ENCODE data around the gene NCLN. TPM values are rescaled to one million over a fixed set of nuclear protein-coding genes. Genes with fewer than 3 reads are reported as not detected.
A peak's percentile ranks its signal among the peaks of the same experiment; 100 is the strongest.
"Not testable (repeated sequence)": the region's sequence is repeated elsewhere in the genome, so short reads cannot be mapped to it uniquely, and the experiment has no call there.

The NCLN gene
- total RNA-seq, 1 donor from 2014 or later: 90.0 TPM

GRCh38 chr19:3196933-3197205 is 11.1 kb downstream of the NCLN start:
- DNase-seq (ENCODE audit: extremely low read depth, low read depth, low spot score): no peak

DNA sequence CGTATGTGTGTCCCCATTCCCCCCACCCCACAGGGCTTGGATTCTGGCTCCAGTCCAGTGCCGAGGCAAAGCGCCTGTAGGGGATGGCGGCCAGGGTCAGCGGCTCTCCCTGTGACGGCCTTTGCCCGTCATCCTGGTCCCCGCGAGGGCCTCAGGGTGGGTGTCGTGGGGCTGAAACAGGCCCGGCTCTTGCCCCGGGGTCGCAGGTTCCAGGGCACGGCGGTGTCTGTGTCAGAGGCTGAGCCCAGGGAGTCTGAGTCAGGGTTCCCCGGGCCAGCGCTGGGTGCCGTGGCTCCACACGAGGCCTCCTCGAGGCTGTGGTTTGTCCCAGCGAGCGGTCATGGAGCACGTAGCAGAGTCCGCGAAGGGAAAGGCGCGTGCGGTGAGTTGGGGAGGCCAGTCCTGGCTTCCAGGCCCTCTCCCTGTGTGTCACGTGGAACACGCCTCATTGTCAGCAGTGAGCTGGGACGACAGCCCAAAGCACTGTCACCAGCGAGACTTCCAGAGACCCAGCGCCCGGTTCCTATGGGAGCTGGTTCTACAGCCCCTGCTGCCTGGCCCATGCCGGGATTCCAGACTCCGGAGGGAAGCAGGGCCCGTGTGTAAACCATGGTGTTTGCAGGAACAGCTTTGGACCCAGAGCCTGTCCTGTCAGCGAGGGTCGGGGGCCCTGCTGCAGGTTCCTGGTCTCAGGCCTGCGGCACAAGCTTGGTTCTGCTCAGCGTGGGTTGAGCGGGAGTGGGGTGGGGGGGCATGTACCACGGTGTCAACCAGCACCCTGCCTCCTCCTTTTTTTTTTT is 13.4 kb downstream of the NCLN start:
- no peak for DNase-seq (ENCODE audit: extremely low read depth, low read depth, low spot score)

GRCh38 chr19:3201072-3201700 is 15.5 kb downstream of the NCLN start:
- no peak for DNase-seq (ENCODE audit: extremely low read depth, low read depth, low spot score)

- DNase-seq (ENCODE audit: extremely low read depth, low read depth, low spot score): no peak
These were observed 16.2 kb downstream of the NCLN start for GRCh38 chr19:3201911-3202310.

DNA sequence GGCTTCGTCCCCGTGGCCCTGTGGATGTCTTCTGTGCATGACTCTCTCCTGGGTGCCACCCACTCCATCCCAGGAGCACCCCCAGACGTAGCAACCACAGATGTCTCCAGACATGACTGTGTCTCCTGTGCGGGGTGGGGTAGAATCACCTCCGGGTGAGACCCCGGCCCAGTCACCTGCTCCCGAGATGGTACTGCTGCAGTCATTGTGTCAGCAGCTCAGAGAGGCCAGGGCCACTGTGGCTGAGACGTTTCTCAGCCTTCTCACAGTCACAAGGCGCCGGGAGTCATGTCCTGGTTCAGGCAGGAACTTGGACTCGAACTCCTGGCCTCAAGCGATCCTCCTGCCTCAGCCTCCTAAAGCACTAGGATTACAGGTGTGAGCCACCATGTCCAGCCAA is 16.6 kb downstream of the NCLN start:
- no peak for DNase-seq (ENCODE audit: extremely low read depth, low read depth, low spot score)

DNA sequence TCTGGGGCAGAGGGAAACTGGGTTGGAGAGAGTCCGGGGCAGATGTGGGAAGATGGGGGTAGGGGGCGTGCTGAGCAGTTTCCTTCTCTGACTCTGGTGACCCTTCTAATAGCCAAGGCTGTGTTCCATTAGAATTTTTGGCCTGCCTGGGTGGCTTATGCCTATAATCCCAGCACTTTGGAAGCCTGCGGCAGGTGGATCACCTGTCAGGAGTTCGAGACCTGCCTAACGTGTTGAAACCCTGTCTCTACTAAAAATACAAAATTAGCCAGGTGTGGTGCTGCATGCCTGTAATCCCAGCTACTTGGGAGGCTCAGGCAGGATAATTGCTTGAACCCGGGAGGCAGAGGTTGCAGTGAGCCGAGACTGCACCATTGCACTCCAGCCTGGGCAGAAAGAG is 17.2 kb downstream of the NCLN start:
- DNase-seq (ENCODE audit: extremely low read depth, low read depth, low spot score): not testable (repeated sequence)

- no peak for DNase-seq (ENCODE audit: extremely low read depth, low read depth, low spot score)
These were observed 18.3 kb downstream of the NCLN start for GRCh38 chr19:3203805-3204645.

- no peak for DNase-seq (ENCODE audit: extremely low read depth, low read depth, low spot score)
These were observed 19.0 kb downstream of the NCLN start for GRCh38 chr19:3204646-3205275.

- DNase-seq (ENCODE audit: extremely low read depth, low read depth, low spot score): no peak
These were observed 20.7 kb downstream of the NCLN start for GRCh38 chr19:3206216-3206953.

DNA sequence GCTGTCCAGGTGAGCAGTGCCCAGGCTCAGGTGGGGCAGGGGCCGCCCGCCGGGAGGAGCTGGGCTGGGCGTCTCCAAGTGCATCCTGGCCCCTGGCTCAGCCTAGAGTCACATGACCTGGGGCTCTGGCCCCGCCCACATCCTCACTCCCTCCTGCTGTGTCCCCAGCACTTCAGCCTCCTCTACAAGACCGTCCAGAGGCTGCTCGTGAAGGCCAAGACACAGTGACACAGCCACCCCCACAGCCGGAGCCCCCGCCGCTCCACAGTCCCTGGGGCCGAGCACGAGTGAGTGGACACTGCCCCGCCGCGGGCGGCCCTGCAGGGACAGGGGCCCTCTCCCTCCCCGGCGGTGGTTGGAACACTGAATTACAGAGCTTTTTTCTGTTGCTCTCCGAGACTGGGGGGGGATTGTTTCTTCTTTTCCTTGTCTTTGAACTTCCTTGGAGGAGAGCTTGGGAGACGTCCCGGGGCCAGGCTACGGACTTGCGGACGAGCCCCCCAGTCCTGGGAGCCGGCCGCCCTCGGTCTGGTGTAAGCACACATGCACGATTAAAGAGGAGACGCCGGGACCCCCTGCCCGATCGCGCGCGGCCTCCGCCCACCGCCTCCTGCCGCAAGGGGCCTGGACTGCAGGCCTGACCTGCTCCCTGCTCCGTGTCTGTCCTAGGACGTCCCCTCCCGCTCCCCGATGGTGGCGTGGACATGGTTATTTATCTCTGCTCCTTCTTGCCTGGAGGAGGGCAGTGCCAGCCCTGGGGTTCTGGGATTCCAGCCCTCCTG is 21.9 kb downstream of the NCLN start:
- no peak for DNase-seq (ENCODE audit: extremely low read depth, low read depth, low spot score)

DNA sequence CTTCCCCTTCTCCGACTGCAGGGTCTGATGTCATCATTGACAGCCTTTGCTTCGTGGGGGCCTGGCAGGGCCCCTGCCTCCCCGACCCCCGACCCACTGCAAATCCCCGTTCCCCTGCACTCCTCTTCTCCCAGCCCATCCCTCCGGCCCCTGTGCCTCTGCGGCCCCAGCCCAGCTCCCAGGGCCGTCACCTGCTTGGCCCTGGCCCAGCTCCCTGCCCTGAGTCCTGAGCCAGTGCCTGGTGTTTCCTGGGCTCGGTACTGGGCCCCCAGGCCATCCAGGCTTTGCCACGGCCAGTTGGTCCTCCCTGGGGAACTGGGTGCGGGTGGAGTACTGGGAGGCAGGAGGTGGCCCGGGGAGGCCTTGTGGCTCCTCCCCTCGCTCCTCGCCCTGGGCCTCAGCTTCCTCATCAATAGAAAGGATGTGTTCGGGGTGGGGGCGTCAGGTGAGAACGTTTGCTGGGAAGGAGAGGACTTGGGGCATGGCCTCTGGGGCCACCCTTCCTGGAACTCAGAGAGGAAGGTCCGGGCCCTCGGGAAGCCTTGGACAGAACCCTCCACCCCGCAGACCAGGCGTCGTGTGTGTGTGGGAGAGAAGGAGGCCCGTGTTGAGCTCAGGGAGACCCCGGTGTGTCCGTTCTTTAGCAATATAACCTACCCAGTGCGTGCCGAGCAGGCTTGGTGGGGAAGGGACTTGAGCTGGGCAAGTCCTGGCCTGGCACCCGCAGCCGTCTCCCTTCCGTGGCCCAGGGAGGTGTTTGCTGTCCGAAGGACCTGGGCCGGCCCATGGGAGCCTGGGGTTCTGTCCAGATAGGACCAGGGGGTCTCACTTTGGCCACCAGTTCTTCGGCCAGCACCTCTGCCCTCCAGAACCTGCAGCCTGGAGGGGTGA is 22.8 kb downstream of the NCLN start:
- no peak for DNase-seq (ENCODE audit: extremely low read depth, low read depth, low spot score)

DNA sequence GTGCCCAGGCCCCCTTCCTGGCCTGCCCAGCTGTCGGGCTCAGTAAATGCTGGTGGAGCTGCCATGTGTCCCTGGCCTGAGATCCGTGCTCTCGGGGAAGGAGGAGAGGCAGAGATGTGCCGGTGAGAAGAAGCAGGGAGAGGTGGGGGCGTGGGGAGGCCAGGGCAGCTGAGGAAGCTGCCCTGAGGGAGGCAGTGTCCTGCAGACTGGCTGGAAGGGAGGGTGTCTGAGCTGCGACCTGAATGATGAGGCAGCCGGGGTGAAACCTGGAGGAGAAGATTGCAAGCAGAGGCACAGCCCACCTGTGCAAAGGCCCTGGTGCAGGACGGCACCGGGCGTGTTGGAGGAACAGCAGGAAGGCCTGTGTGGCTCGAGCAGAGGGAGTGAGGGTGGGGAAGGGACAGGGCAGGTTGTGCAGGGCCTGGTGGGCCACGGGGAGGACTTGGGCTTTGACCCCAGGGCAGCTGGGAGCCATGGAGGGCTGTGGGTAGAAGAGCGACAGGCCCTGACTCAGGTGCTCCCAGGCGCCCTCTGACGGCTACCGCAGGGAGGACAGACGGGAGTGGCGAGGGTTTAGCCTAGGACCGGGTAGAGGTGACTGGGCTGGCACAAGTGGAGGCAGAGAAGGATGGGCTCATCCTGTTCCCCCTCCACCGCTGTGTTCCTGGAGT is 24.8 kb downstream of the NCLN start:
- peak; percentile 1 for DNase-seq (ENCODE audit: extremely low read depth, low read depth, low spot score)

- DNase-seq (ENCODE audit: extremely low read depth, low read depth, low spot score): no peak
These were observed 25.5 kb downstream of the NCLN start for GRCh38 chr19:3211191-3211590.

GRCh38 chr19:3213159-3213558 is 27.4 kb downstream of the NCLN start:
- no peak for DNase-seq (ENCODE audit: extremely low read depth, low read depth, low spot score)

- DNase-seq (ENCODE audit: extremely low read depth, low read depth, low spot score): no peak
These were observed 31.1 kb downstream of the NCLN start for GRCh38 chr19:3216874-3217273.

DNA sequence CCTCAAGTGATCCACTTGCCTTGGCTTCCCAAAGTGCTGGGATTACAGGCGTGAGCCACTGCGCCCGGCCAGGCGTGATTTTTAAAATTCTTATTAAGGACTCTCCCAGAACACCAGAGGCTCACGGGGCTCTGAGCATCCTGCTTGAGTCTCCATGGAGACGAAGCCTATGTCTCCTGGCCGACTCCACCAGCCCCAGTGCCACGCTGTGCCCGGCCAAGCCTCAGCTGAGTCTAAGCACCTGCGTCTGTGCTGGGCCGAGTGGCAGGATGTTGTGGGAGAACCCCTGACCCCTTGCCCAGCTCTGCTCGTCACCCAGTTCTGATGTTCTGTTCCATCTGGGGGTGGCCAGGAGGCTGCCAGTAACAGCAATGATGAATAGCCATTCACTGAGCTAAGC is 34.8 kb downstream of the NCLN start:
- no peak for DNase-seq (ENCODE audit: extremely low read depth, low read depth, low spot score)

DNA sequence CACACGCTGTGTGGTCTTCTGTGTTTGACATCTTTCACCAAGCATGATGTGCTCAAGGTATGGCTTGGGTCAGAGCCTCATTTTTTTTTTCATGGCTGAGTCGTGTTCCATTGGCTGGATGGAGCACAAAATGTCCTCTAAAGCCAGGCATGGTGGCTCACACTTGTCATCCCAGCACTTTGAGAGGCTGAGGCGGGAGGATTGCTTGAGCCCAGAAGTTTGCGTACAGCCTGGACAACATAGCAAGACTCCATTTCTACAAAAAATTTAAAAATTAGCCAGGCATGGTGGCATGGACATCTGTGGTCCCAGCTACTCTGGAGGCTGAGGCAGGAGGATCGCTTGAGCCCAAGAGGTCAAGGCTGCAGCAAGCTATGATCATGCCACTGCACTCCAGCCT is 35.8 kb downstream of the NCLN start:
- not testable (repeated sequence) for DNase-seq (ENCODE audit: extremely low read depth, low read depth, low spot score)

DNA sequence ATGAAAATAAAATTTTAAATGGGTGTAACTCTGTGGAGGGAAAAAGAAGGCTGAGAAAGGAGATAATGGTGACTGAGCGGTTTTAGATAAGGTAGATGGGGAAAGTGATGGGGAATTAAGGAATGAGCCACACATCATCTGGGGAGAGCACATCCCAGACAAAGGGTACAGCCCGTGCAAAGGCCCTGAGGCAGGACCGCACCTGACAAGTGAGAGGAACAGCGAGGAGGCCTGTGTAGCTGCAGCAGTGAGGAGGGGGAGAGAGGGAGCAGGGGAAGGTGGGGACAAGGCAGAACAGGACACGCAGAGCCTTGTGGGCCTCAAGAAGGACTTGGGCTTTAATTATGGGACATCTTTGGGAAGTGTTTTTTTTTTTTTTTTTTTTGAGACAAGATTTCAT is 37.0 kb downstream of the NCLN start:
- no peak for DNase-seq (ENCODE audit: extremely low read depth, low read depth, low spot score)
